GM12878 (cell line): Measurements from ENCODE around the gene MRPL39. TPM values are rescaled to one million over a fixed set of nuclear protein-coding genes. Genes with fewer than 3 reads are reported as not detected.

Experiments
- ATAC-seq: fragments of 200-7000 bp; cut with Tn5 transposase; 3 replicates; pipeline ENCODE4 v1.9.1; 2020; ENCODE audit warnings: mild to moderate bottlenecking, moderate library complexity
- BruUV-seq: library from RNA; stranded (reverse); fragments of 400-500 nt; replicated peaks from 2 replicates; lab custom pipeline; 2021; lab: Mats Ljungman, UMichigan
- CTCF ChIA-PET: fragments of 300-600 bp; sonication (Branson Sonifier 250); formaldehyde crosslinking; extraction: SDS; loops from one replicate; lab custom pipeline; 2021; ENCODE audit warnings: inconsistent platforms; lab: Yijun Ruan, JAX
- POLR2A ChIA-PET: fragments of 350-600 bp; formaldehyde crosslinking; extraction: SDS; loops from one replicate; lab custom pipeline; 2021; ENCODE audit warnings: inconsistent platforms; lab: Charles Lee
- RAD21 ChIA-PET: fragments of 300-600 bp; sonication (Branson Sonifier 250); formaldehyde crosslinking; loops from one replicate; lab custom pipeline; 2023; ENCODE audit warnings: antibody characterized with exemption; ENCODE audit not compliant: unreplicated experiment; lab: Charles Lee
- SMC1A ChIA-PET: fragments of 300-600 bp; sonication (Branson Sonifier 250); formaldehyde crosslinking; loops from one replicate; lab custom pipeline; 2023; ENCODE audit not compliant: unreplicated experiment, uncharacterized antibody; lab: Charles Lee
- DNase-seq: peaks from one replicate; pipeline ENCODE4 v3.0.0-alpha.2; 2011; ENCODE audit warnings: low read depth, low spot score
- FAIRE-seq: peaks from 3 replicates; lab custom pipeline; 2011; peaks lifted over from hg19 to GRCh38; lab: Jason Lieb, UNC
- H2AFZ ChIP-seq: 2 replicates; pipeline ENCODE4 v1.6.0; 2011; ENCODE audit warnings: low read depth, low read length, control low read depth; ENCODE audit not compliant: control insufficient read depth
- H3K27ac ChIP-seq: 2 replicates; pipeline ENCODE4 v1.5.1; 2011; ENCODE audit warnings: control low read depth; ENCODE audit not compliant: control insufficient read depth, insufficient read depth
- H3K27me3 ChIP-seq, 2 experiments: replicated peaks in 1 of 2; 2 replicates each; pipeline versions ENCODE4 v1.6.0 to v1.6.1; 2011; ENCODE audit warnings: low read length in 1 of 2; ENCODE audit not compliant: control insufficient read depth in 2 of 2, insufficient read depth in 2 of 2
- H3K36me3 ChIP-seq, 2 experiments: 2 replicates each; pipeline ENCODE4 v1.5.1; 2011; ENCODE audit warnings: low read length in 1 of 2; ENCODE audit not compliant: control insufficient read depth in 2 of 2, insufficient read depth in 2 of 2
- H3K4me1 ChIP-seq: 2 replicates; pipeline ENCODE4 v1.6.1; 2011; ENCODE audit warnings: mild to moderate bottlenecking, low read length, moderate library complexity, mixed read lengths; ENCODE audit not compliant: control insufficient read depth, insufficient read depth
- H3K4me2 ChIP-seq: 2 replicates; pipeline ENCODE4 v1.6.0; 2011; ENCODE audit warnings: control low read depth; ENCODE audit not compliant: control insufficient read depth, insufficient read depth
- H3K4me3 ChIP-seq: fragments of 200-600 bp; sonication (generic); 2 replicates; pipeline ENCODE4 v1.5.1; 2016
- H3K79me2 ChIP-seq: 2 replicates; pipeline ENCODE4 v1.6.0; 2011; ENCODE audit warnings: low read length; ENCODE audit not compliant: control insufficient read depth, insufficient read depth
- H3K9ac ChIP-seq: 2 replicates; pipeline ENCODE4 v1.8.0; 2011; ENCODE audit warnings: low read length, control low read depth, mixed read lengths; ENCODE audit not compliant: control insufficient read depth, insufficient read depth
- H3K9me3 ChIP-seq: replicated peaks from 3 replicates; pipeline ENCODE4 v1.5.1; 2011; ENCODE audit warnings: mild to moderate bottlenecking, low read length; ENCODE audit not compliant: control insufficient read depth, insufficient read depth
- H4K20me1 ChIP-seq: 2 replicates; pipeline ENCODE4 v1.6.0; 2011; ENCODE audit not compliant: control insufficient read depth, insufficient read depth
- CEBPB ChIP-seq, 2 experiments: fragments of 150-350 bp in 1 of 2; IDR thresholded peaks; 2 replicates each; pipeline ENCODE4 v1.6.1; 2012 to 2014; ENCODE audit warnings: low read depth in 2 of 2, low read length in 2 of 2, borderline replicate concordance in 1 of 2, inconsistent platforms in 1 of 2
- CHD4 ChIP-seq: fragments of 200-600 bp; sonication (generic); IDR thresholded peaks from 2 replicates; pipeline ENCODE4 v1.6.1; 2016; ENCODE audit warnings: mild to moderate bottlenecking
- CREB1 ChIP-seq: IDR thresholded peaks from 2 replicates; pipeline ENCODE4 v1.6.1; 2012; ENCODE audit warnings: low read depth, mild to moderate bottlenecking, inconsistent platforms
- CREM ChIP-seq: IDR thresholded peaks from 2 replicates; pipeline ENCODE4 v1.6.1; 2014; ENCODE audit warnings: antibody characterized with exemption, low read depth
- EED ChIP-seq: sonication (generic); IDR thresholded peaks from 2 replicates; pipeline ENCODE4 v1.6.1; 2016; ENCODE audit warnings: antibody characterized with exemption, low read depth
- HDAC2 ChIP-seq: fragments of 200-600 bp; sonication (generic); IDR thresholded peaks from 2 replicates; pipeline ENCODE4 v1.6.1; 2017
- IKZF2 ChIP-seq, 2 experiments: fragments of 450-650 bp; IDR thresholded peaks; 2 replicates each; pipeline ENCODE4 v1.6.1; 2017; ENCODE audit warnings: mild to moderate bottlenecking in 2 of 2, moderate library complexity in 2 of 2
- JUNB ChIP-seq: IDR thresholded peaks from 2 replicates; pipeline ENCODE4 v1.6.1; 2016; ENCODE audit warnings: antibody characterized with exemption, mild to moderate bottlenecking
- MYB ChIP-seq: fragments of 150-350 bp; IDR thresholded peaks from 2 replicates; pipeline ENCODE4 v1.6.1; 2014; ENCODE audit warnings: mild to moderate bottlenecking, low read depth, low read length, borderline replicate concordance
- NFYA ChIP-seq: IDR thresholded peaks from 2 replicates; pipeline ENCODE4 v1.6.1; 2011; ENCODE audit warnings: low read depth, mild to moderate bottlenecking, low read length, improper control_type of control experiment, borderline replicate concordance
- PKNOX1 ChIP-seq: fragments of 450-650 bp; IDR thresholded peaks from 2 replicates; pipeline ENCODE4 v1.6.1; 2016; ENCODE audit warnings: mild to moderate bottlenecking
- PML ChIP-seq: IDR thresholded peaks from 2 replicates; pipeline ENCODE4 v1.6.1; 2012; ENCODE audit warnings: low read length, inconsistent platforms
- POLR2A ChIP-seq: IDR thresholded peaks from 2 replicates; pipeline ENCODE4 v1.6.1; 2011; ENCODE audit warnings: low read depth, mild to moderate bottlenecking, low read length
- POLR2AphosphoS2 ChIP-seq: IDR thresholded peaks from 2 replicates; pipeline ENCODE4 v1.6.1; 2011; ENCODE audit warnings: low read depth, mild to moderate bottlenecking, low read length, improper control_type of control experiment, moderate library complexity
- POLR2AphosphoS5 ChIP-seq: IDR thresholded peaks from 2 replicates; pipeline ENCODE4 v1.6.1; 2011; ENCODE audit warnings: mild to moderate bottlenecking, low read length, inconsistent platforms
- POU2F2 ChIP-seq: IDR thresholded peaks from 3 replicates; pipeline ENCODE4 v1.6.1; 2011; ENCODE audit warnings: low read depth, mild to moderate bottlenecking, low read length, borderline replicate concordance
- SREBF1 ChIP-seq: IDR thresholded peaks from 2 replicates; pipeline ENCODE4 v1.6.1; 2012; ENCODE audit warnings: mild to moderate bottlenecking, low read length
- ZSCAN29 ChIP-seq: fragments of 450-650 bp; IDR thresholded peaks from 2 replicates; pipeline ENCODE4 v1.6.1; 2017; ENCODE audit warnings: mild to moderate bottlenecking, moderate library complexity
- ZZZ3 ChIP-seq: IDR thresholded peaks from 2 replicates; pipeline ENCODE4 v1.6.1; 2011; ENCODE audit warnings: low read depth; ENCODE audit not compliant: control insufficient read depth, insufficient read length
- WGBS: methylation state at CpG from one replicate; pipeline ENCODE4 v1.1.6; 2016; ENCODE audit warnings: low lambda C conversion rate; ENCODE audit not compliant: insufficient replicate concordance, insufficient coverage; ENCODE audit errors: missing lambda C conversion rate; 5-methylcytosine and 5-hydroxymethylcytosine counted together
- in situ Hi-C: fragments of 300-500 bp; cut with MboI; formaldehyde crosslinking; loops from 9 replicates; pipeline ENCODE4 v1.14.3; 2018; ENCODE audit warnings: mixed read lengths
- intact Hi-C: fragments of 100-400 bp; cut with micrococcal nuclease; formaldehyde crosslinking; loops from one replicate; pipeline ENCODE4 v1.14.2; 2022; ENCODE audit not compliant: unreplicated experiment
- polyA plus RNA-seq, 11 experiments: library from polyadenylated mRNA; depleted of rRNA in 4 of 11; unstranded in 6 of 11; stranded (reverse) in 5 of 11; fragments of >200 nt; fragmentation: Nextera tagmentation in 4 of 11; fragmentation: Illumina TruSeq in 1 of 11; extraction: Ambion mirVana in 4 of 11; extraction: Trizol in 1 of 11; gene quantifications; 1 replicate in 1 of 11; 2 replicates in 10 of 11; pipeline versions ENCODE4 v1.2.1 to v1.2.3, GENCODE V29; 2011 to 2016; ENCODE audit warnings: inconsistent platforms in 2 of 11, missing spikeins in 2 of 11, low read depth in 1 of 11
- total RNA-seq, 4 experiments: library from RNA; depleted of rRNA in 3 of 4; stranded (reverse); fragments of >200 nt in 3 of 4; fragmentation: Illumina TruSeq in 1 of 4; extraction: Trizol in 1 of 4; gene quantifications; 2 replicates each; pipeline versions ENCODE4 v1.2.1 to v1.2.3, GENCODE V29; 2013 to 2021
- TF ChIP-seq, protein P1 (sequence below): fragments of 450-650 bp; IDR thresholded peaks from 2 replicates; pipeline ENCODE4 v1.6.1; 2018; ENCODE audit warnings: borderline replicate concordance, mild to moderate bottlenecking; ENCODE audit not compliant: partially characterized antibody
- TF ChIP-seq, protein P2 (sequence below): IDR thresholded peaks from 2 replicates; pipeline ENCODE4 v1.6.1; 2011; ENCODE audit warnings: borderline replicate concordance, low read depth, mild to moderate bottlenecking, moderate library complexity, low read length; ENCODE audit not compliant: insufficient read depth, poor library complexity, severe bottlenecking

The MRPL39 gene
- total and polyA plus RNA-seq, 10 of the 15 experiments (the other 5 are each of a cell fraction or from before 2014, with no cell fraction given): 68.8 to 292 (median 120) TPM

- TF ChIP-seq CHD4 (no peak), HDAC2 (no peak), CEBPB (IDR thresholded peaks at IDR 0.05; ENCODE audit: borderline replicate concordance in 1 of 2, low read depth in 2 of 2, low read length in 2 of 2) (no peak), ZZZ3 (no peak), NFYA (no peak), POLR2A (peak; percentile 62; the same call in 1 of the 2 replicates), CREB1 (no peak), IKZF2 (IDR thresholded peaks at IDR 0.05) (no peak), PML (peak; percentile 46; the same call in 1 of the 2 replicates), EED (no peak), MYB (no peak), POU2F2 (peak; percentile 6; the same call in 2 of the 3 replicates), SREBF1 (no peak), POLR2AphosphoS2 (peak; percentile 75), JUNB (no peak), POLR2AphosphoS5 (peak; percentile 87), CREM (no peak), PKNOX1 (no peak), ZSCAN29 (no peak)
- TF ChIP-seq, protein P1, sequence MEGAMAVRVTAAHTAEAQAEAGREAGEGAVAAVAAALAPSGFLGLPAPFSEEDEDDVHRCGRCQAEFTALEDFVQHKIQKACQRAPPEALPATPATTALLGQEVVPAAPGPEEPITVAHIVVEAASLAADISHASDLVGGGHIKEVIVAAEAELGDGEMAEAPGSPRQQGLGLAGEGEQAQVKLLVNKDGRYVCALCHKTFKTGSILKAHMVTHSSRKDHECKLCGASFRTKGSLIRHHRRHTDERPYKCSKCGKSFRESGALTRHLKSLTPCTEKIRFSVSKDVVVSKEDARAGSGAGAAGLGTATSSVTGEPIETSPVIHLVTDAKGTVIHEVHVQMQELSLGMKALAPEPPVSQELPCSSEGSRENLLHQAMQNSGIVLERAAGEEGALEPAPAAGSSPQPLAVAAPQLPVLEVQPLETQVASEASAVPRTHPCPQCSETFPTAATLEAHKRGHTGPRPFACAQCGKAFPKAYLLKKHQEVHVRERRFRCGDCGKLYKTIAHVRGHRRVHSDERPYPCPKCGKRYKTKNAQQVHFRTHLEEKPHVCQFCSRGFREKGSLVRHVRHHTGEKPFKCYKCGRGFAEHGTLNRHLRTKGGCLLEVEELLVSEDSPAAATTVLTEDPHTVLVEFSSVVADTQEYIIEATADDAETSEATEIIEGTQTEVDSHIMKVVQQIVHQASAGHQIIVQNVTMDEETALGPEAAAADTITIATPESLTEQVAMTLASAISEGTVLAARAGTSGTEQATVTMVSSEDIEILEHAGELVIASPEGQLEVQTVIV: no peak
- TF ChIP-seq, protein P2, sequence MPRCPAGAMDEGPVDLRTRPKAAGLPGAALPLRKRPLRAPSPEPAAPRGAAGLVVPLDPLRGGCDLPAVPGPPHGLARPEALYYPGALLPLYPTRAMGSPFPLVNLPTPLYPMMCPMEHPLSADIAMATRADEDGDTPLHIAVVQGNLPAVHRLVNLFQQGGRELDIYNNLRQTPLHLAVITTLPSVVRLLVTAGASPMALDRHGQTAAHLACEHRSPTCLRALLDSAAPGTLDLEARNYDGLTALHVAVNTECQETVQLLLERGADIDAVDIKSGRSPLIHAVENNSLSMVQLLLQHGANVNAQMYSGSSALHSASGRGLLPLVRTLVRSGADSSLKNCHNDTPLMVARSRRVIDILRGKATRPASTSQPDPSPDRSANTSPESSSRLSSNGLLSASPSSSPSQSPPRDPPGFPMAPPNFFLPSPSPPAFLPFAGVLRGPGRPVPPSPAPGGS: no peak
- no peaks in the 10 kb centered on the region for H3K9me3 ChIP-seq
- no peaks in the 10 kb centered on the region; the same call in 1 of the 2 replicates for H3K79me2 ChIP-seq
- no peaks in the 10 kb centered on the region for H3K4me1 ChIP-seq
- BruUV-seq: TSS peak; percentile 22
- no peak overlapping the region for H3K4me2 ChIP-seq
- ATAC-seq (no peak), FAIRE-seq (no peak), DNase-seq (no peak)
- intact Hi-C loops: no loop called here
- no peaks in the 10 kb centered on the region for H4K20me1 ChIP-seq
- no peak overlapping the region for H2AFZ ChIP-seq
- H3K27ac ChIP-seq: no peak overlapping the region
- no peaks in the 10 kb centered on the region for H3K27me3 ChIP-seq
- CTCF ChIA-PET: interaction anchor here (0.6 to 1.3 kb wide), 2 partner anchors 22 to 144 kb away, joined by 3 to 4 read pairs; no protein-coding TSS in a partner anchor
- POLR2A ChIA-PET: interaction anchor here (0.6 kb wide), 1 partner anchor 14 kb away, joined by 5 read pairs; no protein-coding TSS in a partner anchor
- H3K36me3 ChIP-seq: peaks cover 2 to 12% of the 10 kb centered on the region in 2 experiments; a peak in 3 of 4 replicates
- in situ Hi-C loops: no loop called here
- RAD21 ChIA-PET: no interaction called here
- 81% methylated on average over 3 of the region's 3 CpGs for WGBS
- H3K4me3 ChIP-seq: no peak overlapping the region
- no peak overlapping the region for H3K9ac ChIP-seq
- SMC1A ChIA-PET: interaction anchor here (1.0 to 1.9 kb wide), 2 partner anchors 18 to 163 kb away, joined by 3 to 6 read pairs; no protein-coding TSS in a partner anchor
Measured at GRCh38 chr21:25586326-25586725, 21.0 kb downstream of the MRPL39 start.
